AML-193 (cell line): ENCODE data around the gene MUC13.

Source experiments
- DNase-seq, 2 experiments: peaks; one replicate each; lab custom pipeline; 2025; lab: John Stamatoyannopoulos, UW

The MUC13 gene

GRCh38 chr3:124903896-124904834, 30.4 kb downstream of the MUC13 start:
- DNase-seq: no peak

DNA sequence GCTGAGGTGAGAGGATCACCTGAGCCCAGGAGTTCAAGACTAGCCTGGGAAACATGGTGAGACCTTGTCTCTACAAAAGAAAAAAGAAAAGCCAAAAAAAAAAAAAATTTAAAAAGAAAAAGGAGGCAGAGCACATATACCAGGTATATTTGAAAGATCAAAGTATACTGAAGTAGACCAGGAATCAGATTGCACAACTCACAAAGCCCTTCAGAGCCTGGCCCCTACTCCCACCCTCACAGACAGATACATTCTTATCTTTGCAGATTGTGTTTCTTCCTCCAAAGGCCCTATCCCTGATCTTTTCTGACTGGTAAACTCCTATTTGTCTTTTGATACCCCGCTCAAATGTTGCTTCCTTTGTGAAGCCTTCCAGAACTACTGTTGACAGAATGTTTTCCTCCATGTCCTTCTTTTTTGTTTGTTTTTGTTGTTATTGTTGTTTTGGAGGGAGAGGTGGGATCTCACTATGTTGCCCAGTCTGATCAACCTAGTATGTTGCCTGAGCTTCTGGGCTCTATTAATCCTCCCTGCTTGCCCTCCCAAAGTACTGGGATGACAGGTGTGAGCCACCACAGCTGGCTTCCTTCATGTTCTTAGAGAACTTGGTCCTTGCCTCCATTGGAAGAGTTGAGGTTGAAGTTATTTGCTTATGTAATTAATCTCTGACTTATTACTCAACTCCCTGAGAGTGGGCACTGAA, 37.6 kb downstream of the MUC13 start:
- no peak for DNase-seq

- DNase-seq: no peak
Observed at GRCh38 chr3:124895756-124896155, 38.8 kb downstream of the MUC13 start.

- no peak for DNase-seq
Observed at GRCh38 chr3:124893526-124893925, 41.0 kb downstream of the MUC13 start.

GRCh38 chr3:124890573-124891190, 43.9 kb downstream of the MUC13 start:
- DNase-seq: no peak

- no peak for DNase-seq
Observed at GRCh38 chr3:124888482-124889441, 45.8 kb downstream of the MUC13 start.

DNA sequence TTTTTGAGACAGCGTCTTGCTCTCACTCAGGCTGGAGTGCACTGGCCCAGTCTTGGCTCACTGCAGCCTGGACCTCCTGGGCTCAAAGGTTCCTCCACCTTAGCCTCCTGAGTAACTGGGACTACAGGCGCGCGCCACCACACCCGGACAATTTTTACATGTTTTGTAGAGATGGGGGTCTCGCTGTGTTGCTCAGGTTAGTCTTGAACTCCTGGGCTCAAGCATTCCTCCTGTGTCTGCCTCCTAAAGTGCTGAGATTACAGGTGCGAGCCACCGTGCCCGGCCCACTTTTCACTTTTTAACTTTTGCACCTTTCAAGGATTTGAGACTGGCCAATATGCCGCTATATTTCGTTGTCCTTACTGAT, 46.6 kb downstream of the MUC13 start:
- no peak for DNase-seq

- no peak for DNase-seq
Observed at GRCh38 chr3:124887177-124887931, 47.2 kb downstream of the MUC13 start, which contains the start of gene ITGB5. Gene ITGB5 (minus strand): TSS chr3:124887365. CDS start chr3:124887000, 365 bp downstream.

DNA sequence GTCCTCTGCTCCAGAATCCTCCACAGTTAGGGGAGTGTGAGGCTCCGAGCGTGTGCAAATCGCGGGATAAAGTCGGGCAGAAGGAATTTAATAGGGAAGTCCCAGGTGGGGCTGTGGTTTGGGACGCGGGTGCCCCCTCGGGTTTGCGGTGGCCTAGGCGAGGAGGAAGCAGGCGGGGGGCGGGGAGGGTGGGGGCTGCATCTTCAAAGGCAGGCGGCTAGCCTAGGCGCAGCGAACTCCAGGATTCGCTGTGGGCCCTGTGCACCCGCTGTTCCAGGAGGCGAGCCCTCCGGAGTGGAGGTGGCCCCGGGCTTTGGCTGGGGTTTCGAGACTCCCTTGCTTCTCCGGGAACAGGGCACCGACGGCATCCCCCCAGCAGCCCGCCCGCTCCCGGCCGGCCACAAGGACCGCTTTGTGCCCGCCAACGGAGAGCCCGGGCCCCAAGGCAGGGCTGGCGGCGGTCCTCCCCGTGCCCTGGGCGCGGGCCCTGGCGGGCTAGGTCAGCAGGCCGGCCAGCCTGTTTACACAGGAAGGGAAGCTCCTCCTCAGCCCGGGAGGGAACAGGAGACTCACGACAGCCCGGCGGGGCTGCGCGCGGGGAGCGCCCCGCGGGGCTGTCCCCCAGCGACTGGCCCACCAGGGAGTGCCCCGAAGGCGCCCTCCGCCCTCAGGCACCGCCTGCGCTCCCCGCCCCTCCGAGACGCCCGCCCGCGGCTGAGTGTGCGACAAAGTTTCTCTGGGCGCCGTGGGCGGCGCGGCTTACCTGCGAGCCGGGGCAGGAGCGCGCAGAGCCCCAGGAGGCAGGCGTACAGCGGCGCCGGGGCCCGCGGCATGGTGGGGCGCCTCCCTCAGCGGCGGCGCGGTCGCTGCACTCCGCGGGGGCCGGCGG, 48.1 kb downstream of the MUC13 start:
- no peak for DNase-seq

DNA sequence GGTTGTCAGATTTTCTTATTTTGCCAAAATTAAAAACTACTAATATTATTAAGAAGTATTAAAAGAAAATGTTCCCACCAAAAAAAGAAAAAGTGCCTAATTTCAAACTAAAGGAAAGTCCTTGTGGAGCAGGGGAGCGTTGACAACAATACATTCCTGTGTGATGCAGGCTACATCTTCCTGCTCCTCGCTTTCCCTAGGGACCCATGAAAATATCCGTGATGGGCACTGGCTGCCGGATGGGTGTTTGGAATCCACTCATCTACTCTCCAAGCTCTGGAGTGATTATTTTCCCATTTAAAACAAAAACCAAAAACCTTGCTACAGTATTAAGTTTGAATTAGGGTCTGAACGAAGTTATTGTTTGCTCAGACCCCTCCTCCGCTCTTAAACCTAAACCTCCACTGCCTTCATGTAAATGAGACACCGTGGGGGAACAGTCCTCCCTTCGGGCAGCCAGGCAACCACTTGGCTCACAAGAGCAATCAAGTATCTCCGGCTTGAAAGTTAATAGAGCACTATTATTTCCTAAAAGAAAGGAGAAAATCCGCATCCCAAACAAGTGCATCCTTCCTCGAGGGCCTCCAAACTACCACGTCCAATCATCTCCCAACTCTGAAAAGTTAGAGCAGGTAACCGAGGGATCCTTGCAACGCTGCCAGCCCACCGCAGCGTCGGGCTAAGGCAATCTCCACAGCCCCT, 48.9 kb downstream of the MUC13 start:
- no peak for DNase-seq

DNA sequence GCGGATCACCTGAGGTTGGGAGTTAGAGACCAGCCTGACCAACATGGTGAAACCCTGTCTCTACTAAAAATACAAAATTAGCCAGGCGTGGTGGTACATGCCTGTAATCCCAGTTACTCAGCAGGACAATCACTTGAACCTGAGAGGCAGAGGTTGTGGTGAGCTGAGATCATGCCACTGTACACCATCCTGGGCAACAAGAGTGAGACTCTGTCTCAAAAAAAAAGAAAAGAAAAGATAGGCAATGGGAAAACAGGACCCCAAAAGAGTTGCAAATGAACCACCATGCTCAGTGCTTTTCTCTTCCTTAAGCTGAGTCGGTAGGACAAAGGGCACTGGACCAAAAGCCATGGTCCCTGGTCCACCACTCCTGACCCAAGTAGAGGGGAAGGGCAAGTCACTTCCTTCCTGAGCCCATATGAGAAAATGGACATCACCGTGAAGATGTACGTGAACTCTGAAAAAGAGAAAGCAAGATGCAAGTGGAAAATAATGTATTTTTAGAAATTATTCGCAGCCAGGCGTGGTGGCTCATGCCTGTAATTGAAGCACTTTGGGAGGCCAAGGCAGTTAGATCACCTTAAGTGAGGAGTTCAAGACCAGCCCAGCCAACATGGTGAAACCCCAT, 50.0 kb downstream of the MUC13 start:
- DNase-seq: no peak

- DNase-seq: no peak
Observed at GRCh38 chr3:124883766-124884473, 50.6 kb downstream of the MUC13 start.

DNA sequence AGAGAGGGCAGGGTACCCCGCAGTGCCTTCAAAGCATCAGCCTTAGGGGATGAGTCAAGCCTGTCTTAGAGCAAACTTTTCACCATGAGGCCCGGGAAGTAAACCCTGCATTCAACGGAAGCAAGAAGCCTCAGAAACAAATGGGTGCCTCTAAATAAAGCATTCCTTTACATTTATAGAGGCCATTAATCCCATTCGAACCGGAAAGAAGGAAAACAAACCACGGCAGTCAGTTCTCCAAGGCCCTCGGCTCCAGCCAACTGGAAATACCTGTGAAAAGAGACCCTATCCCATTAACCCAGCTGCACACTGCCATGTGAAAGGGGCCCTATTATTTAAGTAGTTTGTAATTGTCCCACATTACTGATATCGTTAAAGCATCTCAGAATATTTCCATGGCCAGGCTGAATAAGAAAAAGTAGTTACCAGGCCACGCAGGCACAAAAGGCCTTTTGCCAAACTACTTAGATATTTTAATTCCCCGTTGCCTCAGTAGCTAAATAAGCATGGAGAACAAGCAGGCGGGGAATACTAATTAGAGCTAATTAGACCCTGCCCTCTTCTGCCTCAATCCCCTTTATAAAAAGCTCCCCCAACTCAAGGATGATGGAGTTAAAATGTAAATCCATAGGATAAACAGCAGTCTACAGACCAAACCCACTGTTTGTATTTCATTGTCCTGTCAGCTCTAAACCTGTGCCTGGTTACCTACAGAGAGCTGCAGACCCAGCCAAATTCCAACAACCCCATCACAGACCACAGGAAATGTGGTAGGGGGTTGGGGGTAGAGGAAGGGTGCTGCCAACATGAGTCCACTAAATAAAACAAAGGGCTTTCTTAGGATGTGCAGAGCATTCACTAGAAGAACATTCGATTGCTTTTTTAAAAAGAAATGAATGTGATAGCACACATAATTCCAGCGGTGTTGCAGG, 51.5 kb downstream of the MUC13 start:
- DNase-seq: no peak

GRCh38 chr3:124881976-124882697, 52.4 kb downstream of the MUC13 start:
- DNase-seq: no peak

- DNase-seq: no peak
Observed at GRCh38 chr3:124879337-124879680, 55.2 kb downstream of the MUC13 start.
